H1 (cell line): ENCODE measurements around the gene KHDRBS1. TPM values are rescaled to one million over a fixed set of nuclear protein-coding genes. Genes with fewer than 3 reads are reported as not detected.

Source experiments
- CBX5 ChIP-seq: fragments of 300-800, 300-1000 bp; sonication (generic); IDR thresholded peaks from 2 replicates; pipeline ENCODE4 v1.7.1; 2016; ENCODE audit warnings: antibody characterized with exemption, low read length, low read depth
- CHD2 ChIP-seq: IDR thresholded peaks from 2 replicates; pipeline ENCODE4 v1.6.1; 2012; ENCODE audit warnings: low read length, improper control_type of control experiment
- FOSL1 ChIP-seq: IDR thresholded peaks from 2 replicates; pipeline ENCODE4 v1.6.1; 2011; ENCODE audit warnings: mild to moderate bottlenecking, low read depth, low read length, moderate library complexity; ENCODE audit not compliant: insufficient read depth
- KDM5A ChIP-seq: fragments of 200-600 bp; IDR thresholded peaks from 2 replicates; pipeline ENCODE4 v1.7.1; 2012; ENCODE audit warnings: mild to moderate bottlenecking, low read length, inconsistent platforms, mixed read lengths
- TAF1 ChIP-seq: IDR thresholded peaks from 2 replicates; pipeline ENCODE4 v1.6.1; 2011; ENCODE audit warnings: mild to moderate bottlenecking, low read depth, low read length
- polyA plus RNA-seq, 7 experiments: library from polyadenylated mRNA; depleted of rRNA in 3 of 7; stranded (reverse) in 5 of 7; unstranded in 2 of 7; fragments of >200 nt in 5 of 7; fragments of 200-250 nt in 2 of 7; gene quantifications; 1 replicate in 5 of 7; 2 replicates in 1 of 7; 4 replicates in 1 of 7; pipeline versions ENCODE4 v1.2.1 to v1.2.3, GENCODE V29; 2011 to 2013; ENCODE audit warnings: missing spikeins in 2 of 7, mixed read lengths in 2 of 7
- total RNA-seq: library from RNA; stranded (reverse); fragmentation: NEBNext Ultra II Directional; extraction: Animal tissue kit (Norgen Biotek cat#: 25700); gene quantifications from 2 replicates; pipeline ENCODE4 v1.2.1, GENCODE V29; 2021
- TF ChIP-seq, protein P1 (sequence below): fragments of 300-600 bp; sonication (generic); IDR thresholded peaks from 2 replicates; pipeline ENCODE4 v1.7.1; 2012; ENCODE audit warnings: low read length, moderate library complexity, mild to moderate bottlenecking, inconsistent platforms; ENCODE audit not compliant: insufficient replicate concordance

The KHDRBS1 gene
- total and polyA plus RNA-seq, 2 of the 8 experiments (the other 6 are each of a cell fraction or from before 2014, with no cell fraction given) = 53.8 to 284 TPM

DNA sequence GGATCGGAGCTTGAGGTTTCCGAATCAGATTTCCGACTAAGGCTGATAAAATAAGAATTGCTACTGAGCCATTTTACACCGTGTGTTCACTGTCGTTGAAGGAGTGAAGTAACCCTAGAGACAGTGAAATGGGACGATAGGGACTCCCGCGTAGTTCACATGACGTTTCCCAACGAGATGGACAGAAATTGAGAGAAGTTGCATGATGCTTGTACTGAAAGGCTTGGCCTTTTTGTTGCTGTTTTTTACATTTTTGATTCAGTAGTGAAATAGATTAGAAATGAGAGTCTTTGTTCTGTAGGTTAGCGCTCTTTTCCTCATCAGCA lies 1.2 kb downstream of the KHDRBS1 start (continued):
- TF ChIP-seq FOSL1 (no peak), CHD2 (no peak), CBX5 (no peak), TAF1 (no peak), KDM5A (no peak)
- TF ChIP-seq, protein P1, sequence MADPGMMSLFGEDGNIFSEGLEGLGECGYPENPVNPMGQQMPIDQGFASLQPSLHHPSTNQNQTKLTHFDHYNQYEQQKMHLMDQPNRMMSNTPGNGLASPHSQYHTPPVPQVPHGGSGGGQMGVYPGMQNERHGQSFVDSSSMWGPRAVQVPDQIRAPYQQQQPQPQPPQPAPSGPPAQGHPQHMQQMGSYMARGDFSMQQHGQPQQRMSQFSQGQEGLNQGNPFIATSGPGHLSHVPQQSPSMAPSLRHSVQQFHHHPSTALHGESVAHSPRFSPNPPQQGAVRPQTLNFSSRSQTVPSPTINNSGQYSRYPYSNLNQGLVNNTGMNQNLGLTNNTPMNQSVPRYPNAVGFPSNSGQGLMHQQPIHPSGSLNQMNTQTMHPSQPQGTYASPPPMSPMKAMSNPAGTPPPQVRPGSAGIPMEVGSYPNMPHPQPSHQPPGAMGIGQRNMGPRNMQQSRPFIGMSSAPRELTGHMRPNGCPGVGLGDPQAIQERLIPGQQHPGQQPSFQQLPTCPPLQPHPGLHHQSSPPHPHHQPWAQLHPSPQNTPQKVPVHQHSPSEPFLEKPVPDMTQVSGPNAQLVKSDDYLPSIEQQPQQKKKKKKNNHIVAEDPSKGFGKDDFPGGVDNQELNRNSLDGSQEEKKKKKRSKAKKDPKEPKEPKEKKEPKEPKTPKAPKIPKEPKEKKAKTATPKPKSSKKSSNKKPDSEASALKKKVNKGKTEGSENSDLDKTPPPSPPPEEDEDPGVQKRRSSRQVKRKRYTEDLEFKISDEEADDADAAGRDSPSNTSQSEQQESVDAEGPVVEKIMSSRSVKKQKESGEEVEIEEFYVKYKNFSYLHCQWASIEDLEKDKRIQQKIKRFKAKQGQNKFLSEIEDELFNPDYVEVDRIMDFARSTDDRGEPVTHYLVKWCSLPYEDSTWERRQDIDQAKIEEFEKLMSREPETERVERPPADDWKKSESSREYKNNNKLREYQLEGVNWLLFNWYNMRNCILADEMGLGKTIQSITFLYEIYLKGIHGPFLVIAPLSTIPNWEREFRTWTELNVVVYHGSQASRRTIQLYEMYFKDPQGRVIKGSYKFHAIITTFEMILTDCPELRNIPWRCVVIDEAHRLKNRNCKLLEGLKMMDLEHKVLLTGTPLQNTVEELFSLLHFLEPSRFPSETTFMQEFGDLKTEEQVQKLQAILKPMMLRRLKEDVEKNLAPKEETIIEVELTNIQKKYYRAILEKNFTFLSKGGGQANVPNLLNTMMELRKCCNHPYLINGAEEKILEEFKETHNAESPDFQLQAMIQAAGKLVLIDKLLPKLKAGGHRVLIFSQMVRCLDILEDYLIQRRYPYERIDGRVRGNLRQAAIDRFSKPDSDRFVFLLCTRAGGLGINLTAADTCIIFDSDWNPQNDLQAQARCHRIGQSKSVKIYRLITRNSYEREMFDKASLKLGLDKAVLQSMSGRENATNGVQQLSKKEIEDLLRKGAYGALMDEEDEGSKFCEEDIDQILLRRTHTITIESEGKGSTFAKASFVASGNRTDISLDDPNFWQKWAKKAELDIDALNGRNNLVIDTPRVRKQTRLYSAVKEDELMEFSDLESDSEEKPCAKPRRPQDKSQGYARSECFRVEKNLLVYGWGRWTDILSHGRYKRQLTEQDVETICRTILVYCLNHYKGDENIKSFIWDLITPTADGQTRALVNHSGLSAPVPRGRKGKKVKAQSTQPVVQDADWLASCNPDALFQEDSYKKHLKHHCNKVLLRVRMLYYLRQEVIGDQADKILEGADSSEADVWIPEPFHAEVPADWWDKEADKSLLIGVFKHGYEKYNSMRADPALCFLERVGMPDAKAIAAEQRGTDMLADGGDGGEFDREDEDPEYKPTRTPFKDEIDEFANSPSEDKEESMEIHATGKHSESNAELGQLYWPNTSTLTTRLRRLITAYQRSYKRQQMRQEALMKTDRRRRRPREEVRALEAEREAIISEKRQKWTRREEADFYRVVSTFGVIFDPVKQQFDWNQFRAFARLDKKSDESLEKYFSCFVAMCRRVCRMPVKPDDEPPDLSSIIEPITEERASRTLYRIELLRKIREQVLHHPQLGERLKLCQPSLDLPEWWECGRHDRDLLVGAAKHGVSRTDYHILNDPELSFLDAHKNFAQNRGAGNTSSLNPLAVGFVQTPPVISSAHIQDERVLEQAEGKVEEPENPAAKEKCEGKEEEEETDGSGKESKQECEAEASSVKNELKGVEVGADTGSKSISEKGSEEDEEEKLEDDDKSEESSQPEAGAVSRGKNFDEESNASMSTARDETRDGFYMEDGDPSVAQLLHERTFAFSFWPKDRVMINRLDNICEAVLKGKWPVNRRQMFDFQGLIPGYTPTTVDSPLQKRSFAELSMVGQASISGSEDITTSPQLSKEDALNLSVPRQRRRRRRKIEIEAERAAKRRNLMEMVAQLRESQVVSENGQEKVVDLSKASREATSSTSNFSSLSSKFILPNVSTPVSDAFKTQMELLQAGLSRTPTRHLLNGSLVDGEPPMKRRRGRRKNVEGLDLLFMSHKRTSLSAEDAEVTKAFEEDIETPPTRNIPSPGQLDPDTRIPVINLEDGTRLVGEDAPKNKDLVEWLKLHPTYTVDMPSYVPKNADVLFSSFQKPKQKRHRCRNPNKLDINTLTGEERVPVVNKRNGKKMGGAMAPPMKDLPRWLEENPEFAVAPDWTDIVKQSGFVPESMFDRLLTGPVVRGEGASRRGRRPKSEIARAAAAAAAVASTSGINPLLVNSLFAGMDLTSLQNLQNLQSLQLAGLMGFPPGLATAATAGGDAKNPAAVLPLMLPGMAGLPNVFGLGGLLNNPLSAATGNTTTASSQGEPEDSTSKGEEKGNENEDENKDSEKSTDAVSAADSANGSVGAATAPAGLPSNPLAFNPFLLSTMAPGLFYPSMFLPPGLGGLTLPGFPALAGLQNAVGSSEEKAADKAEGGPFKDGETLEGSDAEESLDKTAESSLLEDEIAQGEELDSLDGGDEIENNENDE = no peak
